Mesodermal cell (in vitro differentiated cells): ENCODE measurements around the gene ZNF883.

Experiments
- H3K27ac ChIP-seq: 2 replicates; pipeline ENCODE4 v1.7.0; 2013; ENCODE audit warnings: mild to moderate bottlenecking, low read depth, low read length, moderate library complexity; ENCODE audit not compliant: severe bottlenecking
- H3K36me3 ChIP-seq: 2 replicates; pipeline ENCODE4 v1.7.1; 2013; ENCODE audit warnings: mild to moderate bottlenecking, low read length, moderate library complexity; ENCODE audit not compliant: control insufficient read depth, insufficient read depth
- H3K4me1 ChIP-seq: one replicate; pipeline ENCODE4 v1.7.1; 2013; ENCODE audit warnings: mild to moderate bottlenecking, low read length; ENCODE audit not compliant: insufficient read depth, control insufficient read depth, poor library complexity, severe bottlenecking
- H3K4me3 ChIP-seq: 2 replicates; pipeline ENCODE4 v1.7.0; 2013; ENCODE audit warnings: low read length, control low read depth, mild to moderate bottlenecking; ENCODE audit not compliant: insufficient read depth, poor library complexity, severe bottlenecking; ENCODE audit errors: extremely low read depth
- H3K9me3 ChIP-seq: 2 replicates; pipeline ENCODE4 v1.7.1; 2013; ENCODE audit warnings: mild to moderate bottlenecking, low read length, moderate library complexity; ENCODE audit not compliant: control insufficient read depth
- WGBS, 2 experiments: methylation state at CpG; one replicate each; pipeline ENCODE4 v1.1.5; 2013; ENCODE audit warnings: missing lambda C conversion rate in 2 of 2; ENCODE audit not compliant: insufficient coverage in 2 of 2; 5-methylcytosine and 5-hydroxymethylcytosine counted together

Gene ZNF883

GRCh38 chr9:113005777-113006176 is 6.2 kb downstream of the ZNF883 start:
- Histone ChIP-seq H3K4me1 (no peaks in the 10 kb centered on the region), H3K4me3 (no peak overlapping the region), H3K27ac (no peak overlapping the region), H3K36me3 (no peaks in the 10 kb centered on the region), H3K9me3 (peaks cover 6% of the 10 kb centered on the region)
- WGBS, 2 experiments: no CpG with 5 or more reads among the region's 1 CpG

- H3K9me3 ChIP-seq: peaks cover 43% of the 10 kb centered on the region
- no peaks in the 10 kb centered on the region for H3K36me3 ChIP-seq
- no CpG with 5 or more reads among the region's 8 CpGs for WGBS, 2 experiments
- no peak overlapping the region for H3K4me3 ChIP-seq
- no peak overlapping the region for H3K27ac ChIP-seq
- no peaks in the 10 kb centered on the region for H3K4me1 ChIP-seq
These were observed 14.6 kb downstream of the ZNF883 start for GRCh38 chr9:112997236-112997941.

GRCh38 chr9:112971415-112971814 is 40.6 kb downstream of the ZNF883 start:
- Histone ChIP-seq H3K36me3 (no peaks in the 10 kb centered on the region), H3K4me1 (no peaks in the 10 kb centered on the region), H3K9me3 (peaks cover 3% of the 10 kb centered on the region), H3K4me3 (no peak overlapping the region), H3K27ac (no peak overlapping the region)
- WGBS, 2 experiments: 20 to 29% methylated on average over 1 to 4 of the region's 5 CpGs

- Histone ChIP-seq H3K4me1 (no peaks in the 10 kb centered on the region), H3K36me3 (no peaks in the 10 kb centered on the region), H3K4me3 (no peak overlapping the region), H3K27ac (no peak overlapping the region), H3K9me3 (peaks cover 3% of the 10 kb centered on the region)
- WGBS, 2 experiments: 61% methylated on average over 5 to 6 of the region's 6 CpGs
These were observed 41.1 kb downstream of the ZNF883 start for GRCh38 chr9:112970939-112971338.

GRCh38 chr9:112969730-112970129 is 42.3 kb downstream of the ZNF883 start:
- no peak overlapping the region for H3K4me3 ChIP-seq
- H3K9me3 ChIP-seq: peaks cover 3% of the 10 kb centered on the region
- no peak overlapping the region for H3K27ac ChIP-seq
- 65 to 73% methylated on average over 4 of the region's 4 CpGs for WGBS, 2 experiments
- H3K4me1 ChIP-seq: no peaks in the 10 kb centered on the region
- no peaks in the 10 kb centered on the region for H3K36me3 ChIP-seq

- no peaks in the 10 kb centered on the region for H3K4me1 ChIP-seq
- 40 to 47% methylated on average over 1 of the region's 1 CpG for WGBS, 2 experiments
These were observed 56.4 kb downstream of the ZNF883 start for GRCh38 chr9:112955550-112955949.

GRCh38 chr9:112945620-112946208 is 66.3 kb downstream of the ZNF883 start:
- 26 to 32% methylated on average over 18 of the region's 25 CpGs for whole genome bisulfite sequencing, 2 experiments
- Histone ChIP-seq H3K36me3 (no peaks in the 10 kb centered on the region), H3K4me3 (no peak overlapping the region), H3K27ac (no peak overlapping the region), H3K9me3 (peaks cover 4% of the 10 kb centered on the region), H3K4me1 (no peaks in the 10 kb centered on the region)

More at GRCh38 chr9:112955550-112955949, 56.4 kb downstream of the ZNF883 start:
- Histone ChIP-seq H3K4me3 (no peak overlapping the region), H3K27ac (no peak overlapping the region), H3K36me3 (no peaks in the 10 kb centered on the region), H3K9me3 (no peaks in the 10 kb centered on the region)

- H3K9me3 ChIP-seq: no peaks in the 10 kb centered on the region
- H3K36me3 ChIP-seq: no peaks in the 10 kb centered on the region
- no peaks in the 10 kb centered on the region for H3K4me1 ChIP-seq
- no peak overlapping the region for H3K4me3 ChIP-seq
- no peak overlapping the region for H3K27ac ChIP-seq
These were observed 72.6 kb downstream of the ZNF883 start for GRCh38 chr9:112939418-112939817.

- no peak overlapping the region for H3K27ac ChIP-seq
- H3K36me3 ChIP-seq: no peaks in the 10 kb centered on the region
- WGBS, 2 experiments: 92 to 94% methylated on average over 2 of the region's 2 CpGs
These were observed 78.3 kb downstream of the ZNF883 start for GRCh38 chr9:112933696-112934095.

GRCh38 chr9:112925058-112925641 is 86.8 kb downstream of the ZNF883 start:
- Histone ChIP-seq H3K36me3 (no peaks in the 10 kb centered on the region), H3K4me3 (no peak overlapping the region), H3K27ac (no peak overlapping the region), H3K9me3 (no peaks in the 10 kb centered on the region), H3K4me1 (no peaks in the 10 kb centered on the region)
- WGBS, 2 experiments: 53 to 55% methylated on average over 8 of the region's 8 CpGs

More at GRCh38 chr9:112933696-112934095, 78.3 kb downstream of the ZNF883 start:
- H3K4me3 ChIP-seq: no peak overlapping the region
- H3K4me1 ChIP-seq: no peaks in the 10 kb centered on the region
- no peaks in the 10 kb centered on the region for H3K9me3 ChIP-seq

- Histone ChIP-seq H3K4me3 (no peak overlapping the region), H3K36me3 (no peaks in the 10 kb centered on the region), H3K9me3 (no peaks in the 10 kb centered on the region), H3K27ac (no peak overlapping the region), H3K4me1 (no peaks in the 10 kb centered on the region)
- 32 to 40% methylated on average over 3 of the region's 3 CpGs for WGBS, 2 experiments
These were observed 90.4 kb downstream of the ZNF883 start for GRCh38 chr9:112921549-112921948.
